Neural cell (in vitro differentiated cells): ENCODE results near the gene OLFM1.
"Not testable (repeated sequence)": the region's sequence is repeated elsewhere in the genome, so short reads cannot be mapped to it uniquely, and the experiment has no call there.

Experiments used
- EZH2 ChIP-seq: fragments of 200-600, 300-800 bp; shearing (Covaris generic), sonication (generic); IDR thresholded peaks from 2 replicates; pipeline ENCODE4 v1.6.1; 2014; ENCODE audit warnings: antibody characterized with exemption, low read length, borderline replicate concordance, mild to moderate bottlenecking; ENCODE audit not compliant: insufficient read depth, poor library complexity, severe bottlenecking
- POLR2AphosphoS5 ChIP-seq: IDR thresholded peaks from 2 replicates; pipeline ENCODE4 v1.6.1; 2012
- RAD21 ChIP-seq: fragments of 450-650 bp; conservative IDR thresholded peaks from 2 replicates; pipeline ENCODE4 v1.6.1; 2014; ENCODE audit warnings: antibody characterized with exemption, mild to moderate bottlenecking, moderate library complexity

GRCh38 chr9:135149901-135150300 is 62.4 kb downstream of the OLFM1 start:
- TF ChIP-seq RAD21, POLR2AphosphoS5, EZH2: not testable (repeated sequence)
